HCT116 (cell line): Measurements from ENCODE around the gene DDX52. TPM values are rescaled to one million over a fixed set of nuclear protein-coding genes. Genes with fewer than 3 reads are reported as not detected.
"Not testable (repeated sequence)": the region's sequence is repeated elsewhere in the genome, so short reads cannot be mapped to it uniquely, and the experiment has no call there.

Experiments
- ATAC-seq: fragments of 200-7000 bp; cut with Tn5 transposase; 2 replicates; pipeline ENCODE4 v1.9.1; 2020; ENCODE audit warnings: mild to moderate bottlenecking, moderate library complexity
- BruUV-seq: library from RNA; stranded (reverse); fragments of 400-500 nt; replicated peaks from 2 replicates; lab custom pipeline; 2021; lab: Mats Ljungman, UMichigan
- CTCF ChIA-PET: fragments of 300-600 bp; sonication (Branson Sonifier 250); formaldehyde crosslinking; loops from one replicate; lab custom pipeline; 2021; ENCODE audit warnings: antibody characterized with exemption; lab: Charles Lee
- POLR2A ChIA-PET: fragments of 300-600, 350-600 bp; sonication (Branson Sonifier 250); formaldehyde crosslinking; loops from one replicate; lab custom pipeline; 2021; ENCODE audit warnings: antibody characterized with exemption; lab: Charles Lee
- RAD21 ChIA-PET, 2 experiments: fragments of 300-600 bp; sonication (Branson Sonifier 250); formaldehyde crosslinking; loops; one replicate each; lab custom pipeline; 2023; ENCODE audit warnings: low total read pairs in 2 of 2; ENCODE audit not compliant: uncharacterized antibody in 2 of 2, unreplicated experiment in 2 of 2, low non-redundant PET in 1 of 2; lab: Charles Lee
- DNase-seq: peaks from one replicate; pipeline ENCODE4 v3.0.0-alpha.2; 2010; ENCODE audit warnings: low read depth, low spot score
- H2AFZ ChIP-seq: fragments of 200-600 bp; shearing (Covaris generic), sonication (generic); 2 replicates; pipeline ENCODE4 v1.6.1; 2017; ENCODE audit warnings: low read depth, mixed run types, mixed read lengths, antibody characterized with exemption, low read length; ENCODE audit not compliant: poor library complexity, severe bottlenecking
- H3K27ac ChIP-seq: 2 replicates; pipeline ENCODE4 v1.5.1; 2012; ENCODE audit warnings: low read depth, low read length
- H3K27me3 ChIP-seq: fragments of 200-600 bp; sonication (generic); 2 replicates; pipeline ENCODE4 v1.6.1; 2016; ENCODE audit warnings: mixed run types, low read length, mixed read lengths; ENCODE audit not compliant: insufficient read depth
- H3K36me3 ChIP-seq, 2 experiments: fragments of 200-500 bp in 1 of 2; fragments of 200-600 bp in 1 of 2; sonication (Bioruptor generic) in 1 of 2; sonication (generic) in 1 of 2; 2 replicates each; pipeline versions ENCODE4 v1.5.1 to v1.6.1; 2014 to 2016; ENCODE audit warnings: low read length in 2 of 2, inconsistent platforms in 1 of 2, mixed read lengths in 1 of 2, mixed run types in 1 of 2; ENCODE audit not compliant: insufficient read depth in 2 of 2, control insufficient read depth in 1 of 2
- H3K4me1 ChIP-seq, 2 experiments: fragments of 200-600 bp in 1 of 2; sonication (generic) in 1 of 2; 2 replicates each; pipeline versions ENCODE4 v1.5.1 to v1.6.1; 2012 to 2017; ENCODE audit warnings: low read length in 2 of 2, inconsistent platforms in 1 of 2, mild to moderate bottlenecking in 1 of 2, mixed read lengths in 1 of 2, mixed run types in 1 of 2, moderate library complexity in 1 of 2; ENCODE audit not compliant: insufficient read depth in 2 of 2, control insufficient read depth in 1 of 2
- H3K4me2 ChIP-seq: fragments of 200-600 bp; sonication (generic); 2 replicates; pipeline ENCODE4 v1.6.1; 2017; ENCODE audit warnings: mixed run types, low read length, mixed read lengths
- H3K4me3 ChIP-seq, 2 experiments: fragments of 200-600 bp in 1 of 2; sonication (generic) in 1 of 2; replicated peaks in 1 of 2; 2 replicates each; pipeline ENCODE4 v1.5.1; 2011 to 2016; ENCODE audit warnings: low read length in 2 of 2, control low read depth in 1 of 2, low read depth in 1 of 2, mild to moderate bottlenecking in 1 of 2, mixed read lengths in 1 of 2, mixed run types in 1 of 2
- H3K79me2 ChIP-seq: fragments of 200-600 bp; sonication (generic); 2 replicates; pipeline ENCODE4 v1.6.1; 2017; ENCODE audit warnings: mild to moderate bottlenecking, mixed run types, low read length, moderate library complexity, mixed read lengths; ENCODE audit not compliant: insufficient read depth
- H3K9ac ChIP-seq: fragments of 200-600 bp; sonication (generic); 2 replicates; pipeline ENCODE4 v1.6.1; 2016; ENCODE audit warnings: low read length, mixed read lengths
- H3K9me2 ChIP-seq: fragments of 200-600 bp; sonication (generic), shearing (Covaris generic); 2 replicates; pipeline ENCODE4 v1.6.1; 2017; ENCODE audit warnings: mixed run types, mild to moderate bottlenecking, moderate library complexity; ENCODE audit not compliant: insufficient read depth
- H3K9me3 ChIP-seq, 2 experiments: fragments of 200-500 bp in 1 of 2; fragments of 200-600 bp in 1 of 2; sonication (Bioruptor generic) in 1 of 2; sonication (generic) in 1 of 2; 2 replicates each; pipeline ENCODE4 v1.6.1; 2014 to 2017; ENCODE audit warnings: low read length in 2 of 2, mixed read lengths in 2 of 2, inconsistent platforms in 1 of 2, low read depth in 1 of 2, mild to moderate bottlenecking in 1 of 2, mixed run types in 1 of 2, moderate library complexity in 1 of 2; ENCODE audit not compliant: control insufficient read depth in 1 of 2, insufficient read depth in 1 of 2
- H4K20me1 ChIP-seq: fragments of 200-600 bp; sonication (generic), shearing (Covaris generic); 2 replicates; pipeline ENCODE4 v1.6.1; 2017; ENCODE audit warnings: mixed run types, mild to moderate bottlenecking, moderate library complexity; ENCODE audit not compliant: insufficient read depth
- CBX3 ChIP-seq: IDR thresholded peaks from 2 replicates; pipeline ENCODE4 v1.6.1; 2012; ENCODE audit warnings: low read depth
- ELF1 ChIP-seq: IDR thresholded peaks from 2 replicates; pipeline ENCODE4 v1.6.1; 2012; ENCODE audit warnings: low read depth, borderline replicate concordance
- POLR2A ChIP-seq: IDR thresholded peaks from 2 replicates; pipeline ENCODE4 v1.7.0; 2011; ENCODE audit warnings: borderline replicate concordance; ENCODE audit not compliant: insufficient read depth, insufficient read length; ENCODE audit errors: extremely low read depth
- RAD21 ChIP-seq: IDR thresholded peaks from 2 replicates; pipeline ENCODE4 v1.6.1; 2012; ENCODE audit warnings: low read depth, mild to moderate bottlenecking
- SRF ChIP-seq: IDR thresholded peaks from 2 replicates; pipeline ENCODE4 v1.6.1; 2012; ENCODE audit warnings: low read depth
- ZBTB33 ChIP-seq: IDR thresholded peaks from 2 replicates; pipeline ENCODE4 v1.6.1; 2011; ENCODE audit warnings: mild to moderate bottlenecking, low read length, moderate library complexity; ENCODE audit not compliant: insufficient replicate concordance; ENCODE audit errors: extremely low read depth
- intact Hi-C: fragments of 100-400 bp; cut with micrococcal nuclease; formaldehyde crosslinking; loops from 2 replicates; pipeline ENCODE4 v1.10.0; 2022
- total RNA-seq: library from RNA; stranded (reverse); gene quantifications from one replicate; pipeline ENCODE4 v1.2.1, GENCODE V29; 2021; ENCODE audit not compliant: unreplicated experiment

DDX52 gene
- total RNA-seq, 1 experiment from 2014 or later = 45.4 TPM

- CTCF ChIA-PET, BruUV-seq, H3K27ac ChIP-seq, ATAC-seq, H3K79me2 ChIP-seq, H3K4me3 ChIP-seq, H4K20me1 ChIP-seq, intact Hi-C loops, H3K9ac ChIP-seq, H3K9me3 ChIP-seq, POLR2A ChIA-PET, H3K9me2 ChIP-seq, H3K4me2 ChIP-seq, RAD21 ChIA-PET, H3K27me3 ChIP-seq, DNase-seq, H2AFZ ChIP-seq, H3K4me1 ChIP-seq: not testable (repeated sequence)
- peaks cover 27 to 37% of the 10 kb centered on the region in 2 experiments; a peak in 3 of 4 replicates for H3K36me3 ChIP-seq
Observed at GRCh38 chr17:37616430-37616829, 26.8 kb downstream of the DDX52 start.

GRCh38 chr17:37614823-37615222 lies 28.4 kb downstream of the DDX52 start:
- RAD21 ChIA-PET = no interaction called here
- Histone ChIP-seq H4K20me1 (no peaks in the 10 kb centered on the region), H3K27ac (no peak overlapping the region), H3K9me3 (no peaks in the 10 kb centered on the region), H3K4me2 (no peak overlapping the region), H3K36me3 (peaks cover 18 to 31% of the 10 kb centered on the region in 2 experiments; a peak in 3 of 4 replicates), H2AFZ (no peak overlapping the region), H3K9me2 (no peaks in the 10 kb centered on the region), H3K4me3 (no peak overlapping the region), H3K79me2 (no peaks in the 10 kb centered on the region), H3K9ac (no peak overlapping the region), H3K4me1 (peaks cover under 1 to 7% of the 10 kb centered on the region in 2 experiments), H3K27me3 (no peaks in the 10 kb centered on the region)
- CTCF ChIA-PET = no interaction called here
- no peak for TF ChIP-seq ZBTB33
- TF ChIP-seq POLR2A = no peak
- no peak for TF ChIP-seq CBX3
- no peak for TF ChIP-seq ELF1
- TF ChIP-seq RAD21 = no peak
- TF ChIP-seq SRF = no peak
- DNase-seq (no peak), ATAC-seq (no peak)
- intact Hi-C loops = no loop called here
- BruUV-seq = no TSS peak
- POLR2A ChIA-PET = no interaction called here
